Fibroblast of villous mesenchyme (primary cell): ENCODE results near the gene ATG14. TPM values are rescaled to one million over a fixed set of nuclear protein-coding genes. Genes with fewer than 3 reads are reported as not detected.
"Not testable (repeated sequence)": the region's sequence is repeated elsewhere in the genome, so short reads cannot be mapped to it uniquely, and the experiment has no call there.

Experiments used
- DNase-seq: peaks from one replicate; pipeline ENCODE4 v3.0.0-alpha.2; 2010; ENCODE audit warnings: low read depth
- H3K4me3 ChIP-seq: 2 replicates; pipeline ENCODE4 v1.5.1; 2011; ENCODE audit warnings: low read depth, mild to moderate bottlenecking, low read length
- CTCF ChIP-seq: IDR thresholded peaks from 2 replicates; pipeline ENCODE4 v1.5.1; 2012; ENCODE audit warnings: low read depth, mild to moderate bottlenecking, low read length; ENCODE audit not compliant: insufficient read depth
- total RNA-seq: library from RNA; depleted of rRNA; stranded (reverse); fragments of >200 nt; gene quantifications from 2 replicates; pipeline ENCODE4 v1.2.3, GENCODE V29; 2012

Gene ATG14, protein sequence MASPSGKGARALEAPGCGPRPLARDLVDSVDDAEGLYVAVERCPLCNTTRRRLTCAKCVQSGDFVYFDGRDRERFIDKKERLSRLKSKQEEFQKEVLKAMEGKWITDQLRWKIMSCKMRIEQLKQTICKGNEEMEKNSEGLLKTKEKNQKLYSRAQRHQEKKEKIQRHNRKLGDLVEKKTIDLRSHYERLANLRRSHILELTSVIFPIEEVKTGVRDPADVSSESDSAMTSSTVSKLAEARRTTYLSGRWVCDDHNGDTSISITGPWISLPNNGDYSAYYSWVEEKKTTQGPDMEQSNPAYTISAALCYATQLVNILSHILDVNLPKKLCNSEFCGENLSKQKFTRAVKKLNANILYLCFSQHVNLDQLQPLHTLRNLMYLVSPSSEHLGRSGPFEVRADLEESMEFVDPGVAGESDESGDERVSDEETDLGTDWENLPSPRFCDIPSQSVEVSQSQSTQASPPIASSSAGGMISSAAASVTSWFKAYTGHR
- total RNA-seq: 14.5 and 14.7 TPM in 2 replicates

DNA sequence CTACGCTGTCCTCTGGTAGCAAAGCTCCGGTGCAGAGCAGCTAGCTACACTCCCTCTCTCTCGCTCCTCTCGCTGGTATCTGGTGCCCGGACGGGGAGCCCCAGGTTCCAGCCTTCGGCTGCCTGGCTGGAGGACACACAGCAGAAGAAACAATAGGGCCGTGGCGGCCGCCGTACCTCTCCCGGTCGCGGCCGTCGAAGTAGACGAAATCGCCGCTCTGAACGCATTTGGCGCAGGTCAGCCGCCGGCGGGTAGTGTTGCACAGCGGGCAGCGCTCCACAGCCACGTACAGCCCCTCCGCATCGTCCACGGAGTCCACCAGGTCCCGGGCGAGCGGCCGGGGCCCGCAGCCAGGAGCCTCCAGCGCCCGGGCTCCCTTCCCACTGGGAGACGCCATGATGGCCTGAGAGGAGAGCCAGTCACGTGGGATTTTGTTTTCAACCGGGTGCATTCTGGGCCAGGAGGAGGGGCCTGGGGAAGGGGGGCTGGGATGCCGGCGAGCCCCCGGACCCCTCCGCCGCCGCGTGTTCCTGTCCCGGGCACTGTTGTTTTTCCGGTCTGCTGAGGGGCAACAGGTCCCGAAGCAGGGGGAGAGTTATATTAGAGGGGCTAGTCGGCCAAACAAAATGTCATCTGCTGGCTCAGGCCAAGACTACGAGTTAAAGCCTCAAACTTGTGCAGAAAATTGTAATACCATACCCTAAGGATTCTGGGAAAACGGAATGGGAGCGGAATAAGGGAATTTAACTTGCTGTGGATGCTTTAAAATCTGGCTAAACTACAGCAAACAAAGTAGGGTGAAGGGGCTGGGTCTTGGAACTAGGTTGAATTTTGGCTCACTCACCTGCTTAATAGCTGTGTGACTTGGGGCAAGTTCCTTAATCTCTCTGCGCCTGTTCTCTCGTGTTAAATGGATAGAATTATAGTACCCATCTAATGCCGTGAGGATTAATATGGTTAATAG, at the start of gene ATG14:
Gene ATG14, minus strand, starts transcription at position 405 of the 964 bp plus-strand sequence. Its CDS starts 8 bp downstream, at position 397.
- TF ChIP-seq CTCF: no peak

GRCh38 chr14:55458800-55459515, 47.3 kb upstream of the ATG14 start:
- no peak for TF ChIP-seq CTCF
- peak; percentile 17 for DNase-seq
- no peak overlapping the region for H3K4me3 ChIP-seq

More for the DNA sequence above, at the start of gene ATG14:
- DNase-seq: peak; percentile 83
- peak within 1 kb of the TSS; percentile 91 for H3K4me3 ChIP-seq

GRCh38 chr14:55457496-55457895, 45.9 kb upstream of the ATG14 start:
- no peak for TF ChIP-seq CTCF
- H3K4me3 ChIP-seq: no peak overlapping the region
- DNase-seq: no peak

DNA sequence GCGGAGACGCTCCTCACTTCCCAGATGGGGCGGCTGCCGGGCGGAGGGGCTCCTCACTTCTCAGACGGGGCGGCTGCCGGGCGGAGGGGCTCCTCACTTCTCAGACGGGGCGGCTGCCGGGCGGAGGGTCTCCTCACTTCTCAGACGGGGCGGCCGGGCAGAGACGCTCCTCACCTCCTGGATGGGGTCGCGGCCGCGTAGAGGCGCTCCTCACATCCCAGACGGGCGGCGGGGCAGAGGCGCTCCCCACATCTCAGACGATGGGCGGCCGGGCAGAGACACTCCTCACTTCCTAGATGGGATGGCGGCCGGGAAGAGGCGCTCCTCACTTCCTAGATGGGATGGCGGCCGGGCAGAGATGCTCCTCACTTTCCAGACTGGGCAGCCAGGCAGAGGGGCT, 44.8 kb upstream of the ATG14 start:
- DNase-seq, H3K4me3 ChIP-seq: not testable (repeated sequence)

DNA sequence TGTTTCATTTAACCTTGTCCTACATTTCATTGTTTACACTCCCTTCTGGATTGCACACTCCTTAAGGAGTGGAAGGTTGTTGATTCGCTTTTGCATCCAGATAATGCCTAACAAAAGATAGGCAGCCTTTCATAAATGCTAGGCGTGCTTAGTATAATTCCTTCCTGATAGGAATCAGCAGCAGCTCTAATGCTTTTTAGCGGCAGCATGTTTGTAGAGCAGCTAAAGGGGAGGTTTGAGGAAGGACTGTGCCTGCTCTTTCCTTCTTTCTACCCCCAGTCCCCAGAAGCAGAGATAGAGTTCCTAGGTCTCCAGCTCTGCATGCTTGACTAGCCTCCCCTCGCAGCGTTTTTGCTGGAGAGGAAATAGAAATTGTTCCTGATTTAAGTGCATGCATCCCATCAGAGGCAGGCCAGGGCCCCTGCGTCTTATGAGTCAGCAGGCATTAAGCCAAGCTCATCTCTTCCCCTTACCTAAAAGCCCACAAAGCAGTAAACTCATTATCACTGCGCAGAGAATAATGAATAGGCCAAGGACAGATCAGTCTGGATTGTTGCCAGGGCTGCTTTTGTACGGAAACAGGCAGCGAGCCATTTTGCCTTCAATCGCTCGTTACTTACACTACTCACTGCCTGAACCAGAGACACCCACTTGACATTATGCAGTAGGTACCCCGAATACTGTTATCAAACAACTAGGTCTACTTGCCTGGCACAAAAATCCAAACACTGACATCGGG, 42.8 kb upstream of the ATG14 start:
- DNase-seq: peak; percentile 85
- peak overlapping the region; percentile 28 for H3K4me3 ChIP-seq
- no peak for TF ChIP-seq CTCF

DNA sequence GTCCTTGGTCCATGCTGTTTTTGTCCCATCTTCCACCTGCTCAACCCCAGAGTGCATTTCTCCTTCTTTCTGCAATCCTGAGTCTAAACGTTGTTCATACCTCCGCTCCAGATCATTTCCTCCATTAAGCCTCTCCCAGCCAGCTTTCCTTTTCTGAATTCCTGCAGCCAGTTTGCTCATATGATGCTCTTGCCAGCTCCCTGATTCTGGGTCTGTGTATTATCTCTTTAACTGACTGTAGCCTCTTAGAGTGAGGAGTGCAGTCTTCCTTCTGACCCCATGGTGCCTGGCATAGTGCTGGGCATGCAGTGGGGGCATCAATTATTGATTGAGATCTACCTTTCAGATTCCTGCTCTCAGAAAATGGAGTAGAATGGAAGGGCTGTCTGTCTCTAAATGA, 40.3 kb upstream of the ATG14 start:
- TF ChIP-seq CTCF: no peak

More for the DNA sequence above, 40.3 kb upstream of the ATG14 start:
- DNase-seq: no peak
- no peak overlapping the region for H3K4me3 ChIP-seq
